HG03575 (cell line): ENCODE data around the gene PTH1R.

Experiments
- ATAC-seq: cut with Tn5 transposase; IDR thresholded peaks from one replicate; pipeline ENCODE4 v1.9.1; 2021; ENCODE audit not compliant: unreplicated experiment, insufficient number of reproducible peaks, low FRiP score; ENCODE audit errors: extremely low read depth

Gene PTH1R

DNA sequence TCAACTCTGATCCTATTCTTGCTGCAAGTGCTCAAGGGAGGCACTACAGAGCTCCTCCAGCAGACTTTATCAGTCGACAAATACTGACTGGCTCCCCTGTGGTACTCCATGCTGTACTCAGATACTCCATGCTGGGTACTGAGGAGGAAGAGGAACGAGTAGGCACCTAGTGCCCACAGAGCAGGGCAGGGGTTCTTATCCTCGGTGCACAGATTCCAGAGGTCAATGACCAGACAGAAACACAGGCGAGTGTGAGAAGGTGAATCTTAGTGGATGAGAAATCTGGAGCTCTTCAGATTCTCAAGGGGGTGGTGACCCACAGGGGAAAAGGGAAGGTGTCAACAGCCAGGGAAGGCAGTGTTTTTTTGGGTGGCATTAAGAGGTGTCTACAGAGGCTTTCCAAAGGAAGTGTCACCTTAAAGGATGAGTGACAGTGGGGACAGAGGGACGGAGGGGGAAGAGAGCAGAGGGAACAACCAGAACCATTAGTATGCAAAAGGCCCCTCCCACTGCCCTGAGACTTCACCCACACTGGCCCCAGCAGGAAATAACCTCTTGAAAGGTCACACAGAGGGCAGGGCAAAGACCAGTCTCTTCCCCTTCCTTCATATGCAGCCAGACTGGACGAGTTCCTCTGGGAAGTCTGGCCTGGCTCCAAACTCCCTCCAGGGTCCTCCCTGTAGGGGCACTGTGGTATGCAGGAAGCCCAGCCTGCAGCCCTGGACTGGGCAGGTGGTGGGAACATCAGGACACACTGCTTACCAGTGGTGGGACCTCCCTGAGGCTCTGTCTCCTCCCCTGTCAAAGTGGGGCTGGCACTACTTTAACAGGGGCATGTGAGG is 71.5 kb downstream of the PTH1R start:
- no peak for ATAC-seq

DNA sequence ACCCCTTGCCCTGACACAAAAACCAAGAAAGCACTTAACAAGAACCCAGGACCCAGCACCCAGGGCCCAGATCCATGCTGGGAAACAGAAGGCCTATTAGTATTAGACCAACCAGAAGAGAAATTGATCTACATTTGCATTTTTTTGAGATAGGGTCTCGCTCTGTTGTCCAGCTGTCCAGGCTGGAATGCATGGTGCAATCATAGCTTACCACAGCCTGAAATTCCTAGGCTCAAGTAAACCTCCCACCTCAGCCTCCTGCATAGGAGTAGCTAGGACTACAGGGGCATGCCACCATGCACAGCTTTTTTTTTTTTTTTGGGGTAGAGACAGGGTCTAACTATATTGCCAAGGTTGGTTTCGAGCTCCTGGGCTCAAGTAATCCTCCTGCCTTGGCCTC is 72.7 kb downstream of the PTH1R start:
- no peak for ATAC-seq

DNA sequence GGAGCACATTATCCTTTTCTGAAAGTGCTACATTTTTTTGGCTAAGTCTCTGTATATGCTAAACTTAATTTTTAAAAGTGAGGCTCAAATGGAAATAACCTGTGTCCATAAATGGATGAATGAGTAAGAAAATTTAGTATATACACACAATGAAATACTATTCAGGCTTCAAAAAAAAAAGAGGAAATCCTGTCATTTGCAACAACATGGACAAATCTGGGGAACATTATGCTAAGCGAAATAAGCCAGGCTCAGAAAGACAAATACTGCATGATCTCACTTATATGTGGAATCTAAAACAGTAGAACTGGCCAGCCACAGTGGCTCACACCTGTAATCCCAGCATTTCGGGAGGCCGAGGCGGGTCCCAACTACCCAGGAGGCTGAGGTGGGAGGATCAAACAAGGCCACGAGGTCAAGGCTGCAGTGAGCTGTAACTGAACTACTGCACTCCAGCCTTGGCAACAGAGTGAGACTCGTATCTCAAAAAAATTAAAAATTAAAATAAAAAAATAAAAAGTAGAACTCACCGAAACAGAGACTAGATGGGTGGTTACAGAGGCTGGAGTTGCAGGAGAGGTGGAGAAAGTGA is 73.2 kb downstream of the PTH1R start:
- ATAC-seq: no peak

DNA sequence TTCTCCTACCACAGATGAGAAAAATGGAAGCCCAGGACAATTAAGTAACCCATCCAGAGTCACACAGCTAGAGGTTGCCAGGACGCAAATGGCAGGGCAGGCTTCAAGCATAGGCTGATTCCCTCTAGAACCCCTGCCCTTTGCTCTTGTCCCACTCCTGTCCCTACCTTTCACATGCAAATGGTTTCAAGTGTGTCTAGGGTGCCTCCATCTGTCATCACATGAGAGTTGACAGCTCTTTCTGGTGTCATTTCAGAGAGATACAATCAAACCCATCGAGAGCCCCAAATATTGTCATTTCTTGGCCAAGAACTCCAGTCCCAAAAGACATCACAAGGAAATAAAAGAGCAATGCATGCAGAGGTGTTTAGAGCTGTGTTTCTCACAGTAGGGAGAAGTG is 75.3 kb downstream of the PTH1R start:
- no peak for ATAC-seq
